Ishikawa (cell line): ENCODE results near the gene IL1A.

Source experiments
- CEBPB ChIP-seq: IDR thresholded peaks from 2 replicates; pipeline ENCODE4 v1.6.1; 2012
- CREB1 ChIP-seq: IDR thresholded peaks from 2 replicates; pipeline ENCODE4 v1.6.1; 2012; ENCODE audit warnings: low read depth
- EGR1 ChIP-seq: IDR thresholded peaks from 2 replicates; pipeline ENCODE4 v1.6.1; 2012
- EP300 ChIP-seq: IDR thresholded peaks from 2 replicates; pipeline ENCODE4 v1.6.1; 2012; ENCODE audit warnings: borderline replicate concordance
- FOXM1 ChIP-seq: IDR thresholded peaks from 2 replicates; pipeline ENCODE4 v1.6.1; 2012; ENCODE audit warnings: low read depth, borderline replicate concordance
- NFIC ChIP-seq: IDR thresholded peaks from 2 replicates; pipeline ENCODE4 v1.6.1; 2012
- RAD21 ChIP-seq: IDR thresholded peaks from 2 replicates; pipeline ENCODE4 v1.6.1; 2012; ENCODE audit warnings: low read depth
- TAF1 ChIP-seq: IDR thresholded peaks from 2 replicates; pipeline ENCODE4 v1.6.1; 2012; ENCODE audit warnings: low read depth, mild to moderate bottlenecking
- TCF12 ChIP-seq: IDR thresholded peaks from 2 replicates; pipeline ENCODE4 v1.6.1; 2012; ENCODE audit warnings: low read depth
- YY1 ChIP-seq: IDR thresholded peaks from 2 replicates; pipeline ENCODE4 v1.6.1; 2012; ENCODE audit warnings: low read depth
- ZBTB7A ChIP-seq: IDR thresholded peaks from 2 replicates; pipeline ENCODE4 v1.6.1; 2012; ENCODE audit warnings: low read depth
- TF ChIP-seq, protein P1 (sequence below): IDR thresholded peaks from 2 replicates; pipeline ENCODE4 v1.6.1; 2012
- TF ChIP-seq, protein P2 (sequence below): IDR thresholded peaks from 2 replicates; pipeline ENCODE4 v1.6.1; 2012; ENCODE audit warnings: low read depth, mild to moderate bottlenecking
- TF ChIP-seq, protein P3 (sequence below): IDR thresholded peaks from 2 replicates; pipeline ENCODE4 v1.6.1; 2012

DNA sequence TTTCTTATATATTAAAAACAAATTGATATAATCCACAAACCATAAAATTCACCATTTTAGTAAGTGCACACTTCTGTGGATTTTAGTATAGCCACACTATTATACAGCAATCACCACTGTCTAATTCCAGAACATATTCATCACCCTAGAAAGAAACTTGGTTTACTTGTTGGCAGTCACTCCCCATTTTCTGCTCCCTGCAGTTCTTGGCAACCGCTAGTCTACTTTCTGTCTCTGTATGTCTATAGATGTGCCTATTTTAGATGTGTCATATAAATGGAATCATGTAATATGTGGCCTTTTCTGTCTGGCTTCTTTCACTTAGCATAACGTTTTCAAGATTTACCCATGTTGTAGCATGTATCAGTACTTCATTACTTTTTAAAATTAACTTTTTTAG, 25.6 kb downstream of the IL1A start:
- TF ChIP-seq FOXM1 (no peak), EGR1 (no peak), EP300 (no peak), RAD21 (no peak), TAF1 (no peak), TCF12 (no peak), YY1 (no peak), CEBPB (no peak), CREB1 (no peak), NFIC (no peak), ZBTB7A (no peak)
- TF ChIP-seq, protein P1, sequence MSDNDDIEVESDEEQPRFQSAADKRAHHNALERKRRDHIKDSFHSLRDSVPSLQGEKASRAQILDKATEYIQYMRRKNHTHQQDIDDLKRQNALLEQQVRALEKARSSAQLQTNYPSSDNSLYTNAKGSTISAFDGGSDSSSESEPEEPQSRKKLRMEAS = no peak
- TF ChIP-seq, protein P2, sequence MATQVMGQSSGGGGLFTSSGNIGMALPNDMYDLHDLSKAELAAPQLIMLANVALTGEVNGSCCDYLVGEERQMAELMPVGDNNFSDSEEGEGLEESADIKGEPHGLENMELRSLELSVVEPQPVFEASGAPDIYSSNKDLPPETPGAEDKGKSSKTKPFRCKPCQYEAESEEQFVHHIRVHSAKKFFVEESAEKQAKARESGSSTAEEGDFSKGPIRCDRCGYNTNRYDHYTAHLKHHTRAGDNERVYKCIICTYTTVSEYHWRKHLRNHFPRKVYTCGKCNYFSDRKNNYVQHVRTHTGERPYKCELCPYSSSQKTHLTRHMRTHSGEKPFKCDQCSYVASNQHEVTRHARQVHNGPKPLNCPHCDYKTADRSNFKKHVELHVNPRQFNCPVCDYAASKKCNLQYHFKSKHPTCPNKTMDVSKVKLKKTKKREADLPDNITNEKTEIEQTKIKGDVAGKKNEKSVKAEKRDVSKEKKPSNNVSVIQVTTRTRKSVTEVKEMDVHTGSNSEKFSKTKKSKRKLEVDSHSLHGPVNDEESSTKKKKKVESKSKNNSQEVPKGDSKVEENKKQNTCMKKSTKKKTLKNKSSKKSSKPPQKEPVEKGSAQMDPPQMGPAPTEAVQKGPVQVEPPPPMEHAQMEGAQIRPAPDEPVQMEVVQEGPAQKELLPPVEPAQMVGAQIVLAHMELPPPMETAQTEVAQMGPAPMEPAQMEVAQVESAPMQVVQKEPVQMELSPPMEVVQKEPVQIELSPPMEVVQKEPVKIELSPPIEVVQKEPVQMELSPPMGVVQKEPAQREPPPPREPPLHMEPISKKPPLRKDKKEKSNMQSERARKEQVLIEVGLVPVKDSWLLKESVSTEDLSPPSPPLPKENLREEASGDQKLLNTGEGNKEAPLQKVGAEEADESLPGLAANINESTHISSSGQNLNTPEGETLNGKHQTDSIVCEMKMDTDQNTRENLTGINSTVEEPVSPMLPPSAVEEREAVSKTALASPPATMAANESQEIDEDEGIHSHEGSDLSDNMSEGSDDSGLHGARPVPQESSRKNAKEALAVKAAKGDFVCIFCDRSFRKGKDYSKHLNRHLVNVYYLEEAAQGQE = no peak
- TF ChIP-seq, protein P3, sequence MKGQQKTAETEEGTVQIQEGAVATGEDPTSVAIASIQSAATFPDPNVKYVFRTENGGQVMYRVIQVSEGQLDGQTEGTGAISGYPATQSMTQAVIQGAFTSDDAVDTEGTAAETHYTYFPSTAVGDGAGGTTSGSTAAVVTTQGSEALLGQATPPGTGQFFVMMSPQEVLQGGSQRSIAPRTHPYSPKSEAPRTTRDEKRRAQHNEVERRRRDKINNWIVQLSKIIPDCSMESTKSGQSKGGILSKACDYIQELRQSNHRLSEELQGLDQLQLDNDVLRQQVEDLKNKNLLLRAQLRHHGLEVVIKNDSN = no peak
